Naive thymus-derived CD4-positive, alpha-beta T cell (primary cell): Measurements from ENCODE around the gene HTT. TPM values are rescaled to one million over a fixed set of nuclear protein-coding genes. Genes with fewer than 3 reads are reported as not detected.

Source experiments
- ATAC-seq: fragments of 150-1000 bp; cut with Tn5 transposase; 2 replicates; pipeline ENCODE4 v1.10.0; 2021; ENCODE audit warnings: mild to moderate bottlenecking, moderate library complexity
- CTCF ChIA-PET: fragments of 350-600 bp; sonication (Branson Sonifier 250); formaldehyde crosslinking; loops from one replicate; lab custom pipeline; 2021; ENCODE audit warnings: antibody characterized with exemption; lab: Charles Lee
- POLR2A ChIA-PET: fragments of 350-600 bp; sonication (Branson Sonifier 250); formaldehyde crosslinking; loops from one replicate; lab custom pipeline; 2021; ENCODE audit warnings: antibody characterized with exemption, inconsistent platforms; lab: Charles Lee
- DNase-seq, 9 donors: peaks; one replicate each; pipeline versions ENCODE4 v3.0.0 to v3.0.0-alpha.2; 2020 to 2022; ENCODE audit warnings: mixed read lengths in 1 of 9
- H3K27ac ChIP-seq: one replicate; pipeline ENCODE4 v1.7.0; 2013; ENCODE audit warnings: mild to moderate bottlenecking, low read depth, low read length, moderate library complexity
- H3K27me3 ChIP-seq, 2 donors: one replicate each; pipeline ENCODE4 v1.7.0; 2013; ENCODE audit warnings: low read length in 2 of 2, mild to moderate bottlenecking in 2 of 2, moderate library complexity in 2 of 2; ENCODE audit not compliant: control insufficient read depth in 2 of 2, insufficient read depth in 2 of 2
- H3K36me3 ChIP-seq, 3 experiments: 1 replicate in 2 of 3; 2 replicates in 1 of 3; pipeline ENCODE4 v1.7.0; 2013; ENCODE audit warnings: low read length in 3 of 3, mild to moderate bottlenecking in 3 of 3, moderate library complexity in 1 of 3; ENCODE audit not compliant: insufficient read depth in 3 of 3, control insufficient read depth in 2 of 3
- H3K4me1 ChIP-seq, 2 donors: one replicate each; pipeline ENCODE4 v1.7.0; 2013; ENCODE audit warnings: low read length in 2 of 2, mild to moderate bottlenecking in 2 of 2, moderate library complexity in 1 of 2; ENCODE audit not compliant: control insufficient read depth in 2 of 2, insufficient read depth in 2 of 2
- H3K4me3 ChIP-seq: 2 replicates; pipeline ENCODE4 v1.7.0; 2013; ENCODE audit warnings: mild to moderate bottlenecking, low read length
- H3K9me3 ChIP-seq, 3 experiments: 1 replicate in 2 of 3; 2 replicates in 1 of 3; pipeline ENCODE4 v1.7.0; 2013; ENCODE audit warnings: low read length in 3 of 3; ENCODE audit not compliant: control insufficient read depth in 2 of 3
- H3K27ac Mint-ChIP-seq, 9 donors: one replicate each; pipeline ENCODE4 v1.8.0; 2020 to 2022; ENCODE audit warnings: mixed read lengths in 9 of 9, mild to moderate bottlenecking in 8 of 9, moderate library complexity in 5 of 9, inconsistent platforms in 2 of 9
- H3K27me3 Mint-ChIP-seq, 5 donors: one replicate each; pipeline ENCODE4 v1.8.0; 2021 to 2022; ENCODE audit warnings: mixed read lengths in 5 of 5, mild to moderate bottlenecking in 1 of 5
- H3K36me3 Mint-ChIP-seq, 5 donors: one replicate each; pipeline ENCODE4 v1.8.0; 2020 to 2022; ENCODE audit warnings: mixed read lengths in 5 of 5, mild to moderate bottlenecking in 3 of 5, inconsistent platforms in 1 of 5
- H3K4me1 Mint-ChIP-seq, 7 donors: one replicate each; pipeline ENCODE4 v1.8.0; 2020 to 2022; ENCODE audit warnings: mixed read lengths in 7 of 7, mild to moderate bottlenecking in 3 of 7, inconsistent platforms in 1 of 7
- H3K4me3 Mint-ChIP-seq, 10 donors: one replicate each; pipeline ENCODE4 v1.8.0; 2020 to 2022; ENCODE audit warnings: mild to moderate bottlenecking in 10 of 10, mixed read lengths in 10 of 10, moderate library complexity in 6 of 10, inconsistent platforms in 2 of 10
- H3K9me3 Mint-ChIP-seq, 11 donors: one replicate each; pipeline ENCODE4 v1.8.0; 2020 to 2022; ENCODE audit warnings: mixed read lengths in 11 of 11, mild to moderate bottlenecking in 4 of 11, inconsistent platforms in 1 of 11, moderate library complexity in 1 of 11
- intact Hi-C, 2 donors: fragments of 100-400 bp; cut with micrococcal nuclease; formaldehyde crosslinking; loops; one replicate each; pipeline ENCODE4 v1.15.1; 2023
- polyA plus RNA-seq, 2 donors: library from polyadenylated mRNA; unstranded; fragments of 300-500 nt; fragmentation: Illumina TruSeq; gene quantifications; one replicate each; pipeline ENCODE4 v1.2.3, GENCODE V29; 2021
- total RNA-seq, 6 experiments: library from RNA in 5 of 6; stranded (reverse) in 5 of 6; gene quantifications; 1 replicate in 5 of 6; 2 replicates in 1 of 6; pipeline ENCODE4 v1.2.3 and lab custom pipeline; 2021 to 2026

HTT gene
- total and polyA plus RNA-seq, 7 experiments from 2014 or later: 2.4 to 115 (median 71.6) TPM

GRCh38 chr4:3210467-3210866 lies 136.0 kb downstream of the HTT start:
- Mint-ChIP-seq H3K27ac (no peak overlapping the region), H3K4me3 (no peak overlapping the region), H3K9me3 (no peaks in the 10 kb centered on the region), H3K27me3 (no peaks in the 10 kb centered on the region), H3K4me1 (peaks cover 0 to 18% (median 0%) of the 10 kb centered on the region in 7 donors), H3K36me3 (peaks cover 25 to 73% (median 38%) of the 10 kb centered on the region in 5 donors)
- no peaks in the 10 kb centered on the region for H3K4me1 ChIP-seq
- peaks cover 20 to 78% (median 23%) of the 10 kb centered on the region in 3 experiments for H3K36me3 ChIP-seq
- ChIA-PET POLR2A (interaction anchor here (1.1 to 2.1 kb wide), 2 partner anchors 10 to 15 kb away, joined by 3 to 8 read pairs; no protein-coding TSS in a partner anchor), CTCF (no interaction called here)
- ATAC-seq (no peak), DNase-seq (no peak)
- no peaks in the 10 kb centered on the region for H3K9me3 ChIP-seq
- no peak overlapping the region for H3K27ac ChIP-seq
- intact Hi-C loops: no loop called here
- H3K27me3 ChIP-seq: no peaks in the 10 kb centered on the region
- H3K4me3 ChIP-seq: no peak overlapping the region

- Histone ChIP-seq H3K36me3 (peaks cover 23 to 80% (median 29%) of the 10 kb centered on the region in 3 experiments), H3K4me1 (no peaks in the 10 kb centered on the region), H3K9me3 (no peaks in the 10 kb centered on the region), H3K27me3 (no peaks in the 10 kb centered on the region), H3K27ac (no peak overlapping the region), H3K4me3 (no peak overlapping the region)
- Mint-ChIP-seq H3K9me3 (no peaks in the 10 kb centered on the region), H3K27ac (no peak overlapping the region), H3K4me1 (peaks cover 0 to 10% (median 0%) of the 10 kb centered on the region in 7 donors), H3K4me3 (no peak overlapping the region), H3K36me3 (peaks cover 25 to 75% (median 34%) of the 10 kb centered on the region in 5 donors), H3K27me3 (no peaks in the 10 kb centered on the region)
- ATAC-seq (no peak), DNase-seq (no peak)
- CTCF ChIA-PET: interaction anchor here (1.6 kb wide), 1 partner anchor 12 kb away, joined by 3 read pairs; no protein-coding TSS in a partner anchor
- intact Hi-C loops: no loop called here
- POLR2A ChIA-PET: interaction anchor here (1.1 to 2.1 kb wide), 2 partner anchors 8 to 16 kb away, joined by 3 to 8 read pairs; no protein-coding TSS in a partner anchor
Measured at GRCh38 chr4:3211866-3212265, 137.4 kb downstream of the HTT start.

GRCh38 chr4:3212391-3213105 lies 138.1 kb downstream of the HTT start:
- H3K9me3 ChIP-seq: no peaks in the 10 kb centered on the region
- no peaks in the 10 kb centered on the region for H3K27me3 ChIP-seq
- no peak overlapping the region for H3K4me3 ChIP-seq
- Mint-ChIP-seq H3K9me3 (no peaks in the 10 kb centered on the region), H3K27me3 (no peaks in the 10 kb centered on the region), H3K27ac (no peak overlapping the region), H3K4me3 (no peak overlapping the region), H3K4me1 (peaks cover 0 to 7% (median 0%) of the 10 kb centered on the region in 7 donors), H3K36me3 (peaks cover 21 to 75% (median 37%) of the 10 kb centered on the region in 5 donors)
- no peaks in the 10 kb centered on the region for H3K4me1 ChIP-seq
- intact Hi-C loops: no loop called here
- DNase-seq (no peak), ATAC-seq (no peak)
- POLR2A ChIA-PET: no interaction called here
- H3K27ac ChIP-seq: no peak overlapping the region
- CTCF ChIA-PET: interaction anchor here (1.6 kb wide), 1 partner anchor 13 kb away, joined by 3 read pairs; no protein-coding TSS in a partner anchor
- peaks cover 23 to 80% (median 29%) of the 10 kb centered on the region in 3 experiments for H3K36me3 ChIP-seq

GRCh38 chr4:3213106-3213425 lies 138.6 kb downstream of the HTT start:
- Histone ChIP-seq H3K36me3 (peaks cover 26 to 80% (median 29%) of the 10 kb centered on the region in 3 experiments), H3K9me3 (no peaks in the 10 kb centered on the region), H3K4me3 (no peak overlapping the region), H3K4me1 (no peaks in the 10 kb centered on the region), H3K27ac (no peak overlapping the region), H3K27me3 (no peaks in the 10 kb centered on the region)
- POLR2A ChIA-PET: no interaction called here
- H3K4me3 Mint-ChIP-seq: no peak overlapping the region
- ATAC-seq: no peak
- no peaks in the 10 kb centered on the region for H3K9me3 Mint-ChIP-seq
- peaks cover 19 to 72% (median 36%) of the 10 kb centered on the region in 5 donors for H3K36me3 Mint-ChIP-seq
- H3K27ac Mint-ChIP-seq: no peak overlapping the region
- CTCF ChIA-PET: no interaction called here
- DNase-seq: no peak
- peaks cover 0 to 3% (median 0%) of the 10 kb centered on the region in 7 donors for H3K4me1 Mint-ChIP-seq
- intact Hi-C loops: no loop called here
- no peaks in the 10 kb centered on the region for H3K27me3 Mint-ChIP-seq

GRCh38 chr4:3213661-3214250 lies 139.3 kb downstream of the HTT start:
- peaks cover 19 to 72% (median 36%) of the 10 kb centered on the region in 5 donors for H3K36me3 Mint-ChIP-seq

GRCh38 chr4:3215256-3215655 lies 140.8 kb downstream of the HTT start:
- no peak for ATAC-seq
- H3K4me3 ChIP-seq: no peak overlapping the region
- H3K27ac Mint-ChIP-seq: no peak overlapping the region
- intact Hi-C loops: no loop called here
- peaks cover 15 to 73% (median 31%) of the 10 kb centered on the region in 5 donors for H3K36me3 Mint-ChIP-seq
- DNase-seq: no peak
- H3K9me3 ChIP-seq: no peaks in the 10 kb centered on the region
- no peak overlapping the region for H3K4me3 Mint-ChIP-seq
- no peak overlapping the region for H3K27ac ChIP-seq
- peaks cover 23 to 80% (median 38%) of the 10 kb centered on the region in 3 experiments for H3K36me3 ChIP-seq
- H3K27me3 Mint-ChIP-seq: no peaks in the 10 kb centered on the region
- peaks cover 0 to 7% (median 0%) of the 10 kb centered on the region in 7 donors for H3K4me1 Mint-ChIP-seq
- H3K27me3 ChIP-seq: no peaks in the 10 kb centered on the region
- ChIA-PET CTCF (no interaction called here), POLR2A (interaction anchor here (0.7 to 1.5 kb wide), 2 partner anchors 18 to 67 kb away, joined by 3 to 4 read pairs; no protein-coding TSS in a partner anchor)
- peaks cover 0 to 6% of the 10 kb centered on the region in 2 donors for H3K4me1 ChIP-seq
- peaks cover 0 to 2% (median 0%) of the 10 kb centered on the region in 11 donors for H3K9me3 Mint-ChIP-seq

More at GRCh38 chr4:3213661-3214250, 139.3 kb downstream of the HTT start:
- Mint-ChIP-seq H3K4me1 (peaks cover 0 to 4% (median 0%) of the 10 kb centered on the region in 7 donors), H3K4me3 (no peak overlapping the region), H3K27me3 (no peaks in the 10 kb centered on the region), H3K27ac (peak overlapping the region in 1 of 9 donors; percentile 60), H3K9me3 (peaks cover 0 to 2% (median 0%) of the 10 kb centered on the region in 11 donors)
- intact Hi-C loops: no loop called here
- H3K4me3 ChIP-seq: no peak overlapping the region
- ChIA-PET CTCF (no interaction called here), POLR2A (no interaction called here)
- ATAC-seq (no peak), DNase-seq (no peak)
- H3K4me1 ChIP-seq: no peaks in the 10 kb centered on the region
- peaks cover 23 to 80% (median 29%) of the 10 kb centered on the region in 3 experiments for H3K36me3 ChIP-seq
- no peak overlapping the region for H3K27ac ChIP-seq
- H3K27me3 ChIP-seq: no peaks in the 10 kb centered on the region
- no peaks in the 10 kb centered on the region for H3K9me3 ChIP-seq
